Smooth muscle cell (in vitro differentiated cells): ENCODE measurements around the gene PRELID2. TPM values are rescaled to one million over a fixed set of nuclear protein-coding genes. Genes with fewer than 3 reads are reported as not detected.

Experiments used
- DNase-seq: peaks from one replicate; lab custom pipeline; 2025; ENCODE audit not compliant: unreplicated experiment; lab: John Stamatoyannopoulos, UW
- H2AFZ ChIP-seq: fragments of 200-600 bp; sonication (generic); 2 replicates; pipeline ENCODE4 v1.6.0; 2016; ENCODE audit warnings: antibody characterized with exemption, low read depth, mild to moderate bottlenecking
- H3F3A ChIP-seq: fragments of 200-600 bp; sonication (generic); 2 replicates; pipeline ENCODE4 v1.6.0; 2017; ENCODE audit warnings: antibody characterized with exemption, low read depth
- H3K27ac ChIP-seq: fragments of 200-600 bp; sonication (generic); 2 replicates; pipeline ENCODE4 v1.5.1; 2016; ENCODE audit warnings: low read depth, mild to moderate bottlenecking
- H3K27me3 ChIP-seq: fragments of 200-600 bp; sonication (generic); 2 replicates; pipeline ENCODE4 v1.6.1; 2016; ENCODE audit warnings: low read depth, mild to moderate bottlenecking
- H3K36me3 ChIP-seq: fragments of 200-600 bp; sonication (generic); 2 replicates; pipeline ENCODE4 v1.5.1; 2016; ENCODE audit warnings: low read depth
- H3K4me1 ChIP-seq: fragments of 200-600 bp; sonication (generic); 2 replicates; pipeline ENCODE4 v1.5.1; 2016; ENCODE audit warnings: low read depth
- H3K4me2 ChIP-seq: fragments of 200-600 bp; sonication (generic); 2 replicates; pipeline ENCODE4 v1.6.0; 2016; ENCODE audit warnings: mild to moderate bottlenecking
- H3K4me3 ChIP-seq: fragments of 200-600 bp; sonication (generic); 2 replicates; pipeline ENCODE4 v1.5.1; 2016; ENCODE audit warnings: mild to moderate bottlenecking
- H3K79me2 ChIP-seq: fragments of 200-600 bp; sonication (generic); 2 replicates; pipeline ENCODE4 v1.6.0; 2016; ENCODE audit warnings: low read depth, mild to moderate bottlenecking
- H3K9ac ChIP-seq: fragments of 200-600 bp; sonication (generic); 2 replicates; pipeline ENCODE4 v1.6.0; 2016; ENCODE audit warnings: low read depth
- H3K9me3 ChIP-seq: fragments of 200-600 bp; sonication (generic); replicated peaks from 2 replicates; pipeline ENCODE4 v1.5.1; 2016; ENCODE audit warnings: low read depth
- H4K20me1 ChIP-seq: fragments of 200-600 bp; sonication (generic); 2 replicates; pipeline ENCODE4 v1.6.0; 2016; ENCODE audit warnings: low read depth
- CTCF ChIP-seq: fragments of 200-600 bp; sonication (generic); IDR thresholded peaks from 2 replicates; pipeline ENCODE4 v1.5.1; 2017; ENCODE audit warnings: borderline replicate concordance, mild to moderate bottlenecking, antibody characterized with exemption; ENCODE audit not compliant: insufficient read depth, poor library complexity, severe bottlenecking
- whole genome bisulfite sequencing: methylation state at CpG from one replicate; pipeline ENCODE4 v1.1.7; 2016; ENCODE audit warnings: low lambda C conversion rate; 5-methylcytosine and 5-hydroxymethylcytosine counted together
- polyA plus RNA-seq: library from polyadenylated mRNA; unstranded; fragments of >200 nt; fragmentation: Nextera tagmentation; extraction: Ambion mirVana; gene quantifications from 2 replicates; pipeline ENCODE4 v1.2.1, GENCODE V29; 2016
- total RNA-seq: library from RNA; depleted of rRNA; stranded (reverse); fragments of >200 nt; gene quantifications from 2 replicates; pipeline ENCODE4 v1.2.3, GENCODE V29; 2014

PRELID2 gene
- total and polyA plus RNA-seq, 2 experiments from 2014 or later, result 2.5 to 7.3 TPM

GRCh38 chr5:145791866-145792265 is 43.3 kb downstream of the PRELID2 start:
- Histone ChIP-seq H3K9me3 (no peaks in the 10 kb centered on the region), H3K79me2 (no peaks in the 10 kb centered on the region), H3K4me3 (no peak overlapping the region), H3K27ac (no peak overlapping the region), H3K36me3 (peaks cover 3% of the 10 kb centered on the region), H3F3A (no peaks in the 10 kb centered on the region), H4K20me1 (no peaks in the 10 kb centered on the region), H3K4me1 (peaks cover 3% of the 10 kb centered on the region), H2AFZ (no peak overlapping the region), H3K4me2 (no peak overlapping the region), H3K27me3 (no peaks in the 10 kb centered on the region), H3K9ac (no peak overlapping the region)
- no peak for DNase-seq
- no peak for TF ChIP-seq CTCF
- WGBS, result 85% methylated on average over 9 of the region's 9 CpGs

DNA sequence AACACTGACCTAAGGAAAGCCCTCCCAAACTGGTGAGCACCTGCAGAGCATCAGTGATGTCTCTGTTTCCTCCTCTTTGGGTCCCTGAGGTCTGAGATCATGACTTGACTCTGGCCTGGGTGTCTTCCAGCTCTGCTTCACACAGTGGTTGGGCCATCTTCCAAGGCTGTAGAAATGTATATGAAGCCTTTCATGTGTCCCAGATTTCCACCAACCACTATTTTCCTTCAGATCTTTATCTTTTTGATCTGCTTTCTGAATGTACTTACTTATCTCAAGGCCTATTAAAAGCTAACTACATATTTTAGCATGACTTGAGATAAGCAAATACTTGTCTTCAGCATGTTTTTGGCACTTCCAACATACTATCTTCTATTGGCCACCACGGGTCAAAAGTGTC is 47.1 kb downstream of the PRELID2 start:
- Histone ChIP-seq H3K4me2 (no peak overlapping the region), H3K27me3 (no peaks in the 10 kb centered on the region), H3K9ac (no peak overlapping the region), H3K36me3 (no peaks in the 10 kb centered on the region), H4K20me1 (no peaks in the 10 kb centered on the region), H3K79me2 (no peaks in the 10 kb centered on the region), H3F3A (no peaks in the 10 kb centered on the region), H3K9me3 (no peaks in the 10 kb centered on the region), H3K4me3 (no peak overlapping the region), H2AFZ (no peak overlapping the region), H3K27ac (no peak overlapping the region), H3K4me1 (peaks cover 3% of the 10 kb centered on the region)
- TF ChIP-seq CTCF, result no peak
- WGBS, result 3% methylated on average over 1 of the region's 1 CpG
- DNase-seq, result no peak

DNA sequence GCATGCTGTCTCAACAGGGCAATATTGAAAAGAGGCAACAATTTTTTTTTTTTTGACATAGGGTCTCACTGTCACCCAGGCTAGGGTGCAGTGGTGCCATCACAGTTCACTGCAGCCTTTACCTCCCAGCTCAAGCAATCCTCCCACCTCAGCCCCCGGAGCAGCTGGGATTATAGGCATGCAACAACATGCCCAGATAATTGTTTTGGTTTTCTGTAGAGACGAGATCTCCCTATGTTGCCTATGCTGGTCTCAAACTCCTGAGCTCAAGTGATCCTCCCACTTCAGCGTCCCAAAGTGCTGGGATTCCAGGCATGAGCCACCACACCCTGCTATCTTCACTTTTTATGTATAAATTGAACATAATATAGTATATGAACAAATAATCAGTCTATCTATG is 47.6 kb downstream of the PRELID2 start:
- TF ChIP-seq CTCF, result no peak
- H4K20me1 ChIP-seq, result no peaks in the 10 kb centered on the region
- no peaks in the 10 kb centered on the region for H3K27me3 ChIP-seq
- no peaks in the 10 kb centered on the region for H3K9me3 ChIP-seq
- H3F3A ChIP-seq, result no peaks in the 10 kb centered on the region
- H3K4me1 ChIP-seq, result peaks cover 6% of the 10 kb centered on the region
- H3K36me3 ChIP-seq, result no peaks in the 10 kb centered on the region
- WGBS, result 53% methylated on average over 3 of the region's 3 CpGs
- H3K4me3 ChIP-seq, result no peak overlapping the region
- no peak overlapping the region for H3K9ac ChIP-seq
- no peak overlapping the region for H3K27ac ChIP-seq
- DNase-seq, result no peak
- H2AFZ ChIP-seq, result no peak overlapping the region
- no peak overlapping the region for H3K4me2 ChIP-seq
- no peaks in the 10 kb centered on the region for H3K79me2 ChIP-seq

DNA sequence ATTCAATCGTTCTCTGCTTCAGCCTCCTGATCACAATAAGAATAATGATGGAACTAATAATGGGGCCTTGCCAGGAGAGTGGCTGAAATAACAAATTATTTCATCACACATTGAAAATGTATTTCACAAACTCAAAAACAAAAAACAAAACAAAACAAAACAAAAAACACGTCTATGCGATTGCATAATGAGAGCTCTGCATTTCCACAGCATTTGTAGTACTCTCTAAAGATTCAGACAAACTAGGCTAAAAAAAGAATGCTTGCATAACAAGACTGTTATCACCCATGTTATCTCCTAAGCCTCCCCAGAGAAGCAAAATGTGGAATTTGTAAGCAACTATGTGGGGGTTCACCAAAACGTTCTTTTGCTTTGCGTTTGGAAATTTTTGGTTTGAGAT is 48.1 kb downstream of the PRELID2 start:
- no peaks in the 10 kb centered on the region for H4K20me1 ChIP-seq
- no peak for TF ChIP-seq CTCF
- no peaks in the 10 kb centered on the region for H3K27me3 ChIP-seq
- no peaks in the 10 kb centered on the region for H3K79me2 ChIP-seq
- no peaks in the 10 kb centered on the region for H3K36me3 ChIP-seq
- H3F3A ChIP-seq, result no peaks in the 10 kb centered on the region
- DNase-seq, result no peak
- WGBS, result 55% methylated on average over 5 of the region's 5 CpGs
- no peak overlapping the region for H3K27ac ChIP-seq
- H3K4me3 ChIP-seq, result no peak overlapping the region
- no peak overlapping the region for H2AFZ ChIP-seq
- no peaks in the 10 kb centered on the region for H3K9me3 ChIP-seq
- no peak overlapping the region for H3K4me2 ChIP-seq
- H3K4me1 ChIP-seq, result peaks cover 11% of the 10 kb centered on the region
- no peak overlapping the region for H3K9ac ChIP-seq
